ENCODE results near the gene VSIG10L.

VSIG10L gene

GRCh38 chr19:51365965-51366388 lies 24.0 kb upstream of the VSIG10L start, which contains the start of gene ETFB:
Gene ETFB (minus strand): TSS chr19:51366388. CDS start chr19:51366326, 62 bp downstream.
- DNase-seq (ENCODE audit: low spot score), result no peak
- CTCF ChIA-PET, result interaction anchor here (0.7 kb wide), 1 partner anchor 57 kb away, joined by 3 read pairs; no protein-coding TSS in a partner anchor
- POLR2A ChIA-PET (ENCODE audit: low non-redundant PET), result interaction anchor here (1.1 kb wide), 1 partner anchor 27 kb away, joined by 4 read pairs; no protein-coding TSS in a partner anchor
- no peak for TF ChIP-seq CTCF (conservative IDR thresholded peaks at IDR 0.05; ENCODE audit: low read depth)
- peak within 1 kb of the TSS; percentile 93 for H3K27ac ChIP-seq

- peak overlapping the region; percentile 93 for H3K27ac ChIP-seq
- DNase-seq (ENCODE audit: low spot score), result no peak
- no peak for TF ChIP-seq CTCF (conservative IDR thresholded peaks at IDR 0.05; ENCODE audit: low read depth)
- CTCF ChIA-PET, result interaction anchor here (0.6 kb wide), 1 partner anchor 107 kb away, joined by 3 read pairs; no protein-coding TSS in a partner anchor
- POLR2A ChIA-PET (ENCODE audit: low non-redundant PET), result interaction anchor here (1.1 kb wide), 1 partner anchor 26 kb away, joined by 4 read pairs; no protein-coding TSS in a partner anchor
These were observed 23.4 kb upstream of the VSIG10L start for GRCh38 chr19:51365211-51365964.

DNA sequence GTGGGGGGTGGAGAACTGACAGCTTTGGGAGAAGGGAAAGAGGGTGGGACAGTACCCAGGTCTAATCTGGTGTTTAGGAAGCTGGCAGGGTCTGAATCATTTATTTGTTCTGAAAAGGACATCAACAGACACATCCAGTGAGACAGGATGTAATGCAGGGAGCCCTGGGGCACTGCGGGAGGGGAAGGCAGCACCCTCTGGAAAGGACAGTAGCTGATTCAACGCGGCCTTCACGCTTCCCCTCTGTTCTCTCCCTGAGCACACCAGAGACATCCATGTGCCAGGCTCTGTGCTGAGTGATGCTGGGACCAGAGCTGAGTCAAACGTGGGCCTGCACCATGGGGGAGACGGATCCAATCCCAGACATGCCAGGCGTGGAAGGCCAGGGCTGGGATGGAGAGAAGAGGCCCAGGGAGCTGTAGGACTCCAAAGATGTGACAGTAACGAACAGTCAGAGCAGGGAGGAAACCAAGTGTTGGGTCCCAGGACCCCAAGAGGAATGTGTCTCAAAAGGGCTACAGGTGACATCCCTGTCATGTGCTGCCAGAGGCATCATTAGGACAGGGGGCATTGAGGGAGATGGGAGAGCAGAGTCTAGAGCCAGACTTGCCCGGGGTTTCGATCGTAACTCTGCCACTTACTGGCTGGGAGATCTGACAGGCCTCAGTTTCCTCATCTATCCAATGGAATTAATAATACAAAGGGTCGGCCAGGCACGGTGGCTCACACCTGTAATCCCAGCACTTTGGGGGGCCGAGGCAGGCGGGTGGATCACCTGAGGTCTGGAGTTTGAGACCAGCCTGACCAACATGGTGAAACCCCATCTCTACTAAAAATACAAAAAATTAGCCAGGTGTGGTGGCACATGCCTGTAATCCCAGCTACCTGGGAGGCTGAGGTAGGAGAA lies 22.5 kb upstream of the VSIG10L start:
- ChIA-PET POLR2A (ENCODE audit: low non-redundant PET) (interaction anchor here (1.0 kb wide), 1 partner anchor 825 kb away, joined by 3 read pairs; no protein-coding TSS in a partner anchor), CTCF (no interaction called here)
- TF ChIP-seq CTCF (conservative IDR thresholded peaks at IDR 0.05; ENCODE audit: low read depth), result no peak
- H3K27ac ChIP-seq, result peak overlapping the region; percentile 93
- peak; percentile 41 for DNase-seq (ENCODE audit: low spot score)

DNA sequence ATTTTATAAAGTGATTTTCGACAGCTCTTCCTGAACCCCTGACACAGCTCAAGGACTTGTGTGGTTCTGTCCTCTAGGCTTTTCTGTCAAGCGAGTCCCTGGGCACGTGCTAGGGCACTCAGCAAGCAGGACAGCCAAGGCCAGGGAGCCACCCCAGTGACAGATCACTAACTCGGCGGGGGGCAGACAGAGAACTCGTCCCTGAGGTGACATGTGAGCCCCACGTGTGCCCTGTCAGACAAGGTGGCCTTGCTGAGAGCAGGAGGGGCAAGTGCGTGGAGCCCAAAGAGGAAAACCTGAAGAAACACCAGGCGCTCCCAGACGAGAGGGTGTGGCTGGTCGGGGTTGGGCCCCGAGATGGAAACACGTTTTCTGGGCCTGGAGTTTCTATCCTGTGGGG lies 19.3 kb upstream of the VSIG10L start:
- ChIA-PET POLR2A (ENCODE audit: low non-redundant PET) (no interaction called here), CTCF (interaction anchor here (0.6 kb wide), 1 partner anchor 111 kb away, joined by 3 read pairs; no protein-coding TSS in a partner anchor)
- no peak for TF ChIP-seq CTCF (conservative IDR thresholded peaks at IDR 0.05; ENCODE audit: low read depth)
- no peak for DNase-seq (ENCODE audit: low spot score)
- H3K27ac ChIP-seq, result peak overlapping the region; percentile 83

DNA sequence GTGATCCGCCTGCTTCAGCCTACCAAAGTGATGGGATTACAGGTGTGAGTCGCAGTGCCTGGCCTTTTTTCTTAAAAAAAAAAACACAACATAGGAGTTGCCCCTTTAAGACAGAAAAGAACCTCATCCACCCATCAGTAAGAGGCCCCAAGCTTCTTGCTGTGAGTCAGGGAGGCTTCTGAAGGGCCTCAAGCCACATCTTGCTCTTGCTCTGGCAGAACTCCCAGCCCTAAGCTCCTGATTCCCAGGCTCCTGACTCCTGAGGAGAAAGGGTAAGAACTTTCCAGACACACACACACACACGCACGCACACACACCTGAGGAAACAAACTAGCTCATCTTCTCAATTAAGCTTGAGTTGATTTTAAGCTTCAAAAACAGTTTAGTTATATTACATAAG lies 17.4 kb upstream of the VSIG10L start:
- TF ChIP-seq CTCF (conservative IDR thresholded peaks at IDR 0.05; ENCODE audit: low read depth), result no peak
- POLR2A ChIA-PET (ENCODE audit: low non-redundant PET), result interaction anchor here (1.2 kb wide), 1 partner anchor 20 kb away, joined by 4 read pairs; no protein-coding TSS in a partner anchor
- peak; percentile 66 for DNase-seq (ENCODE audit: low spot score)
- peak overlapping the region; percentile 83 for H3K27ac ChIP-seq
- CTCF ChIA-PET, result interaction anchor here (0.7 to 0.9 kb wide), 2 partner anchors 39 to 62 kb away, joined by 4 read pairs; no protein-coding TSS in a partner anchor

- ChIA-PET POLR2A (ENCODE audit: low non-redundant PET) (no interaction called here), CTCF (no interaction called here)
- H3K27ac ChIP-seq, result peak overlapping the region; percentile 83
- DNase-seq (ENCODE audit: low spot score), result no peak
- TF ChIP-seq CTCF (conservative IDR thresholded peaks at IDR 0.05; ENCODE audit: low read depth), result no peak
These were observed 16.0 kb upstream of the VSIG10L start for GRCh38 chr19:51357952-51358351.

All from RWPE1 (cell line).